ENCODE data around the gene RPS15A.
"Not testable (repeated sequence)": the region's sequence is repeated elsewhere in the genome, so short reads cannot be mapped to it uniquely, and the experiment has no call there.

RPS15A gene

GRCh38 chr16:18797746-18798145, 7.6 kb upstream of the RPS15A start:
- DNase-seq (ENCODE audit: low read depth in 2 of 2) = no peak

DNA sequence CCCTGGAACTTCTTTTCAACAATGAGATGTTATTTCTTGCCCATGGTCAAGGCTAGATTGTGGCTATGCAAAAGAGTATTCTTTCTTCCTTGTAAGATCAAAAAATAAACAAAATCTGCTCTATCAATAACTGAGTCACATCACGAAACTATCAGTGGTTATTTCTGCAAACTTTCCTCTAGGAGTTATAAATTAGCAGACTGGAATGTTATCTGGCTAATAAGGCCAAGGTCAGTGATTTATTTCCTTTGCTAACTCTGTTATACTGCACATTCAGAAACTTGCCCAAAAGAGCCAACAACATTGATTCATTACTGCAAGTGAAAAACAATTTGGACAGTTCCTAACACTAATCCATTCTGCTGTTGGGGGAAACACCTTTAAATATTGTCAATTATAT, 6.2 kb upstream of the RPS15A start:
- DNase-seq (ENCODE audit: low read depth in 2 of 2) = no peak

- DNase-seq (ENCODE audit: low read depth in 2 of 2) = no peak
Measured at GRCh38 chr16:18792836-18793433, 2.8 kb upstream of the RPS15A start.

DNA sequence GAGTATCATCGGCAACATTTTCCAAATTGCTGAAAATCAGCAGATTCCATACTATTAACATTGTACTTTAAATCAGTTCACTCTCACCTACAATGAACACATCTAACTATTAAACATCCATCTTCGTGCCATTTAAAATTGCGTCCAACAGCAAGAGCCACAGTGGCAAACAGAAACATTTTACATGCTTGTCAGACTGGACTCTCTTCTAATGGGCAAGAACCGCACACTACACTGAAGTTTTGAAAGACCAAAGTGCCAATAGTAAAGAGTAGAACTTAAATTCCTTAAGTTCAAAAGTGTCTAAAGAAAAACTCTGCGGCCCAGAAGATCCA, 652 bp downstream of the RPS15A start:
- DNase-seq (ENCODE audit: low read depth in 2 of 2) = no peak

- no peak for DNase-seq (ENCODE audit: low read depth in 2 of 2)
Measured at GRCh38 chr16:18788828-18789514, 1.2 kb downstream of the RPS15A start.

DNA sequence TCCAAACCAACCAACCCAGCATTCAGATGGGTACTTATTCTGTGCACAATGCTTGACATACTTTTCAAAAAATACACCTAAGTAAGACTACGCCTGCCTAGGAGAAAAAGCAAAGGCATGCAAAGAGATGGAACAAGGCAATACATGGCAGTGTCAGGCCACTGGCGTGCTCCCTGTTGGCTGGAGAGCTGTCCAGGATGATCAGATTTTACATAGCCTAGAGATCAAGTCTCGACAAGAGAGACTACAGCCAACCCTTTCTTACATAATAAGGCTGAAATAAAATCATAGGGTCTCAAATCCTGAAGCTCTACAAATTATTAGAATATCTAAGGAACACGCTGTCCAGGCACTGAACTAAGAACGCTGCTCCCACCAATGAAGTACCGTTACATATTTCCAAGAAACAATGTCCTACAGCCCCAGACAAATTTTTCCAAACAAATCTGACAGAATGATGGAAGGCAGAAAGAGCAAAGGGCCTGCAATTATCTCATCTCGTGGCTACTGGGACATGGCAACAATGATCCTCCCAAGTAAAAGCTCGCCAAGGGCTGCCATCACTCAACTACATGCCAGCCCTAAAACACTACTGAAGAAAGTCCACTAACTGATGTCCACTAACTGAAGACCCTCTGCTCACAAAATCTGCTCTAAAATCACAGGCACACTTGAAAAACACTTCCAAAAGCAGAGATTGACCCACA, 5.1 kb downstream of the RPS15A start:
- DNase-seq (ENCODE audit: low read depth in 2 of 2) = no peak

DNA sequence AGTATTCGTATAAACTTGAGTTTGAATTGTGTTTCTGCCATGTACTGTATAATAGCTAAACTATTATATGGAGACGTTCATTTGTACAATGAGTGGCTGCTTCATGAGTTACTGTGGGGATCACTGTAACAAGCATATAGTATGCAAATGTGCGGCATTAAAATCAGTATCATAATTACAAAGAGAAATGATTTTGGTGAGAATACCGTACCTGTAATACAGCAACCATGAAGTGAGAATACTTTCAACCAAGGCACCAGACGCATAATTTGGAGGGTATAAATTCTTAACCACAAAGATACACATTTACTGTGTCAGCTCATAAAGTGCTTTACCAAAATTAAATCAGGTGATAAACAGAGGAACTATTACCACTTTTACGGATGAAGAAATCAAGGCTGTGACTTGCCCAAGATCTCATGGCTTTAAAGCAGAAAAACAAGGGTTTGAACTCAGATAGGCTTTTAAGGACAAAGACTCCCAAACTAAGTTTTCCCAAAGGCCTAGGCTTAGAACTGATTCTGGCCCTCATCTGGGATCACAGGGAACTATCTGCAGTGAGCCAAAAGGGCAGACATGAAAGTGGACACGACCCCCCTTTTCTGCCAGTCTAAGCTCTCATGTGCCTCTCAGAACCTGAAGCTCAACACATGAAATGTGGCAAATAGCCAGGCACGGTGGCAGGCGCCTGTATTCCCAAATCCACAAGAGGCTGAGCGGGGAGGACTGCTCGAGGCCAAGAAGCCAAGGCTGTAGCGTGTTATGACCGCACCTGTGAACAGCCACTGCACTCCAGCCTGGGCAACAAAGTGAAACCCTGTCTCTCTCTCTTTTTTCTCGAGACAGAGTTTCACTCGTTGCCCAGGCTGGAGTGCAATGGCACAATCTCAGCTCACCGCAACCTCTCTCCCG, 6.4 kb downstream of the RPS15A start:
- no peak for DNase-seq (ENCODE audit: low read depth in 2 of 2)

- DNase-seq (ENCODE audit: low read depth in 2 of 2) = no peak
Measured at GRCh38 chr16:18782697-18783429, 7.3 kb downstream of the RPS15A start.

GRCh38 chr16:18781232-18781631, 8.9 kb downstream of the RPS15A start:
- not testable (repeated sequence) for DNase-seq (ENCODE audit: low read depth in 2 of 2)

- not testable (repeated sequence) for DNase-seq (ENCODE audit: low read depth in 2 of 2)
Measured at GRCh38 chr16:18780460-18781026, 9.6 kb downstream of the RPS15A start.

DNA sequence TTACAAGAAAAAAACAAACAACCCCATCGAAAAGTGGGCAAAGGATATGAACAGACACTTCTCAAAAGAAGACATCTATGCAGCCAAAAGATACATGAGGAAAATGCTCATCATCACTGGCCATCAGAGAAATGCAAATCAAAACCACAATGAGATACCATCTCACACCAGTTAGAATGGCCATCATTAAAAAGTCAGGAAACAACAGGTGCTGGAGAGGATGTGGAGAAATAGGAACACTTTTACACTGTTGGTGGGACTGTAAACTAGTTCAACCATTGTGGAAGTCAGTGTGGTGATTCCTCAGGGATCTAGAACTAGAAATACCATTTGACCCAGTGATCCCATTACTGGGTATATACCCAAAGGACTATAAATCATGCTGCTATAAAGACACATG, 12.5 kb downstream of the RPS15A start:
- DNase-seq (ENCODE audit: low read depth in 2 of 2) = not testable (repeated sequence)

DNA sequence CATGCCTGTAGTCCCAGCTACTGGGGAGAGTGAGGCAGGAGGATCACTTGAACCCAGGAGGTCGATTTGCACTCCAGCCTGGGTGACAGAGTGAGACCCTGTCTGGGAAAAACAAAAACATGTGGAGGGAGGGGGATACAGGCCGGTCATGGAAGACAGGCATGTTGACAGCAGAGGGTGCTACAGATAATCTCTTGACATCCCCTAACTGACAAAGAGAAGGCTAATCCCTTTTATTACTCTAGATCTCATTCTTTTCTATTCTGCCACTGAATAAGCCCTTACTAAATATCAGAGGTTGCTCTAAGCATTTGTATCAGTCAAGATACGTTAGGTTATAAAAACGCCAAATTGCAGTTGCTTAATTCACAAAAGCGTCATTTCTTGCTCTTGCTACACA, 13.8 kb downstream of the RPS15A start:
- not testable (repeated sequence) for DNase-seq (ENCODE audit: low read depth in 2 of 2)

DNA sequence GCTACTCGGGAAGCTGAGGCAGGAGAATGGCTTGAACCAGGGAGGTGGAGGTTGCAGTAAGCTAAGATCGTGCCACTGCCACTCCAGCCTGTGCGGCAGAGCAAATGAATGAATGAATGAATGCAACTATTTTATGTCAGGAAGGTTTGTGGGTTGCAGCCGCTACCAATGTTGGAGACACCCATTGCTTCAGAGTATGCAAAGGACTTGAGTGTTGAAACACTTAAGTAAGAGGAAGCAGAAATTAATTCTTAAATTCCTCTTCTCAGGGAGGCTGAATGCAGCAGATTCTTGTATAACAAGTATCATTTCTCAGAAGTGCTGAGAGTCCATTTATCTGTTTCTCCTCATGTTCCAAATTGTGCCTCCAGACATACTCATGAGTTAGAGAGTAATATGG, 15.5 kb downstream of the RPS15A start:
- DNase-seq (ENCODE audit: low read depth in 2 of 2) = not testable (repeated sequence)

DNA sequence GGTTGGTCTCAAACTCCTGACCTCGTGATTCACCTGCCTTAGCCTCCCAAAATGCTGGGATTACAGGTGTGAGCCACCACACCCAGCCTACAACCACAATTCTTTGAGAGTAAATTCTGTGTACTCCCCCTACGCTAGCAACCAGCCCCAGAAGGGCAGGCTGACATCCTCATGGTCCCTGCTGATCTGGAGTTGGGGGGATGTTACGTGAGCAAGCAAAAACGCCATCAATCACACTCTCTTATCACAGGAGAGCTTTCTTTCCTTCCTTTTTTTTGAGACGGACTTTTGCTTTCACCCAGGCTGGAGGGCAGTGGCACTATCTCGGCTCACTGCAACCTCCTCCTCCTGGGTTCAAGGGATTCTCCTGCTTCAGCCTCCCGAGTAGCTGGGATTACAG, 18.0 kb downstream of the RPS15A start:
- not testable (repeated sequence) for DNase-seq (ENCODE audit: low read depth in 2 of 2)

DNA sequence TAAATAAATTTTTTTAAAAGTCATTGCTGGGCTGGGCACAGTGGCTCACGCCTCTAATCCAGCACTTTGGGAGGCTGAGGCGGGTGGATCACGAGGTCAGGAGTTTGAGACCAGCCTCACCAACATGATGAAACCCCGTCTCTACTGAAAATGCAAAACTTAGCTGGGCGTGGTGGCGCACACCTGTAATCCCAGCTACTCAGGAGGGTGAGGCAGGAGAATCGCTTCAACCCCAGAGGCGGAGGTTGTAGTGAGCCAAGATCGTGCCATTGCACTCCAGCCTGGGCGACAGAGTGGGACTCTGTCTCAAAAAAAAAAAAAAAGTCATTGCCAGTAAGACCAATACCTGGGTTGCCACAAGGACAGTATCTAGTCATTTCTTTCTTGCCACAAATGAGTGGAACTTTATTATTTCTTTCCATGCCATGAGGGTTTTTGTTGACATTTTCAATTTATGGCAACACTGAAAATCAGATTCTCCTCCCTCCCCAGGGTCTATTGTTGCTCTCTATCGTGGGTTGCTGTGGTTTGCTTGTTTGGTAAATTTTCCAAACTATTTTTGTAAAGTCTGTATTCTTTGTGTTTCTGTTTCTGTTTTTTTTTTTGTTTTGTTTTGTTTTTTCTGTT, 19.7 kb downstream of the RPS15A start:
- DNase-seq (ENCODE audit: low read depth in 2 of 2) = not testable (repeated sequence)

DNA sequence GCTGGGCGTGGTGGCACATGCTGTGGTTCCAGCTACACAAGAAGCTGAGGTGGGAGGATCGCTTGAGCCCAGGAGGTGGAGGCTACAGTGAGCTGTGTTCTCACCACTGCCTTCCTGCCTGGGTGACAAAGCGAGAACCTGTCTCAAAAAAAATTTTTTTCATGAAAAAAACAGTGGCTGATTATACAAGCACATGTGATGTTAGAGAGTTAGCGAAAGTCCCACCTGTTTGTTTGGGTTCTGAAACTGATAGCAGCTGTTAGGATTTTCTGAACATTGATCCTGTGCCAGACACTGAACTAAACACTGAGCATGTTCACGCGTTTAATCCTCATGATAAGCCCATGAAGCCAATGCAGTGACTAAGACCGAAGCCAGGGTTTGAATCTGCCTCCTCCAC, 22.9 kb downstream of the RPS15A start:
- DNase-seq (ENCODE audit: low read depth in 2 of 2) = not testable (repeated sequence)

DNA sequence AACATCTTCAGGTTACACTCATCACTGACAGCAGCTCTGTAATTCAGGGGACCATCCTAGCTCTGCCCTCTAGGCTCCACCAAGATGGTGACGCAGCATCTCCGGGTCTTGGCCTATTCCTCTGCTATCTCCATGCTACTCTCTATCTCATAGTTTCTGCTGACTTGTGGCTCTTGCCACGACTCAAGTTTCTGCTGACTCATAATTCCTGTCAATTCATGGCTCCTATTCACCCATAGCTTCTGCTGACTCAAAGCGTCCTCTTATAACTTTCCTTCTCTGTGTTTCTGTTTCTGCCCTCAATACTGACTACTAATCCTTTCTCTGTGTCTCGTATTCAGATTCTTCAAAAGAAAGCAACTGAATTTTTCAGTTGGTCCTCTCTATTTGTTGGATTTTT, 27.4 kb downstream of the RPS15A start:
- not testable (repeated sequence) for DNase-seq (ENCODE audit: low read depth in 2 of 2)

GRCh38 chr16:18759598-18760520, 30.3 kb downstream of the RPS15A start:
- peak; percentile 20 to 23 for DNase-seq (ENCODE audit: low read depth in 2 of 2)

GRCh38 chr16:18757960-18758660, 32.0 kb downstream of the RPS15A start:
- not testable (repeated sequence) for DNase-seq (ENCODE audit: low read depth in 2 of 2)
